Ishikawa (cell line): ENCODE results near the gene EMILIN1.

ENCODE experiments used
- CEBPB ChIP-seq: IDR thresholded peaks from 2 replicates; pipeline ENCODE4 v1.6.1; 2012
- CREB1 ChIP-seq: IDR thresholded peaks from 2 replicates; pipeline ENCODE4 v1.6.1; 2012; ENCODE audit warnings: low read depth
- FOXM1 ChIP-seq: IDR thresholded peaks from 2 replicates; pipeline ENCODE4 v1.6.1; 2012; ENCODE audit warnings: low read depth, borderline replicate concordance
- RAD21 ChIP-seq: IDR thresholded peaks from 2 replicates; pipeline ENCODE4 v1.6.1; 2012; ENCODE audit warnings: low read depth
- TAF1 ChIP-seq: IDR thresholded peaks from 2 replicates; pipeline ENCODE4 v1.6.1; 2012; ENCODE audit warnings: low read depth, mild to moderate bottlenecking

- TF ChIP-seq CREB1 (no peak), CEBPB (no peak), RAD21 (no peak), FOXM1 (no peak), TAF1 (no peak)
These were observed 49.7 kb downstream of the EMILIN1 start for GRCh38 chr2:27127883-27128667.
